Panc1 (cell line): ENCODE results near the gene HRCT1. TPM values are rescaled to one million over a fixed set of nuclear protein-coding genes. Genes with fewer than 3 reads are reported as not detected.
A peak's percentile ranks its signal among the peaks of the same experiment; 100 is the strongest.

ENCODE experiments used
- ATAC-seq: fragments of 200-7000 bp; cut with Tn5 transposase; 2 replicates; pipeline ENCODE4 v1.9.1; 2020; ENCODE audit warnings: mild to moderate bottlenecking, moderate library complexity
- BruUV-seq: library from RNA; stranded (reverse); fragments of 400-500 nt; replicated peaks from 2 replicates; lab custom pipeline; 2021; lab: Mats Ljungman, UMichigan
- CTCF ChIA-PET: fragments of 300-600 bp; sonication (Branson Sonifier 250); formaldehyde crosslinking; loops from one replicate; lab custom pipeline; 2022; ENCODE audit warnings: antibody characterized with exemption; lab: Charles Lee
- POLR2A ChIA-PET: fragments of 300-600 bp; sonication (Branson Sonifier 250); formaldehyde crosslinking; loops from one replicate; lab custom pipeline; 2022; ENCODE audit warnings: antibody characterized with exemption; lab: Charles Lee
- DNase-seq: peaks from one replicate; pipeline ENCODE4 v3.0.0-alpha.2; 2010; ENCODE audit warnings: low read depth, low spot score
- H3K27ac ChIP-seq: 2 replicates; pipeline ENCODE4 v1.5.1; 2011; ENCODE audit warnings: mild to moderate bottlenecking, low read length, inconsistent platforms
- H3K27me3 ChIP-seq: fragments of 200-500 bp; sonication (Bioruptor generic); 2 replicates; pipeline ENCODE4 v1.6.0; 2014; ENCODE audit warnings: low read length, inconsistent platforms; ENCODE audit not compliant: control insufficient read depth, insufficient read depth
- H3K36me3 ChIP-seq: fragments of 200-500 bp; sonication (Bioruptor generic); 2 replicates; pipeline ENCODE4 v1.5.1; 2014; ENCODE audit warnings: inconsistent platforms, mild to moderate bottlenecking, low read length, moderate library complexity; ENCODE audit not compliant: control insufficient read depth, insufficient read depth
- H3K4me1 ChIP-seq: 2 replicates; pipeline ENCODE4 v1.5.1; 2011; ENCODE audit warnings: inconsistent platforms, mild to moderate bottlenecking, low read length, moderate library complexity; ENCODE audit not compliant: control insufficient read depth, insufficient read depth
- H3K4me3 ChIP-seq, 2 experiments: 2 replicates each; pipeline ENCODE4 v1.5.1; 2011 to 2012; ENCODE audit warnings: low read depth in 2 of 2, low read length in 2 of 2, mild to moderate bottlenecking in 2 of 2, inconsistent platforms in 1 of 2, moderate library complexity in 1 of 2
- H3K9me3 ChIP-seq: fragments of 200-500 bp; sonication (Bioruptor generic); 2 replicates; pipeline ENCODE4 v1.5.1; 2014; ENCODE audit warnings: low read depth, mild to moderate bottlenecking, inconsistent platforms, low read length, moderate library complexity; ENCODE audit not compliant: control insufficient read depth, insufficient read depth
- POLR2AphosphoS5 ChIP-seq: IDR thresholded peaks from 2 replicates; pipeline ENCODE4 v1.6.1; 2012; ENCODE audit warnings: mild to moderate bottlenecking, low read depth, low read length, moderate library complexity
- SIN3A ChIP-seq: IDR thresholded peaks from 2 replicates; pipeline ENCODE4 v1.6.1; 2012; ENCODE audit warnings: low read depth, mild to moderate bottlenecking, low read length, moderate library complexity, borderline replicate concordance; ENCODE audit not compliant: insufficient read depth
- TCF7L2 ChIP-seq: IDR thresholded peaks from 2 replicates; pipeline ENCODE4 v1.6.1; 2011; ENCODE audit warnings: mild to moderate bottlenecking, low read depth, low read length, inconsistent platforms
- in situ Hi-C: cut with HindIII; loops from 2 replicates; pipeline ENCODE4 v1.10.0; 2016; ENCODE audit warnings: low sequenced_read_pairs, low pct_unique_long_range_greater_than_20kb
- intact Hi-C: fragments of 100-400 bp; cut with micrococcal nuclease; formaldehyde crosslinking; loops from one replicate; pipeline ENCODE4 v1.10.0; 2022; ENCODE audit not compliant: unreplicated experiment
- total RNA-seq: library from RNA; stranded (reverse); gene quantifications from one replicate; pipeline ENCODE4 v1.2.1, GENCODE V29; 2021; ENCODE audit not compliant: unreplicated experiment
- TF ChIP-seq, protein P1 (sequence below): fragments of 450-650 bp; IDR thresholded peaks from 2 replicates; pipeline ENCODE4 v1.5.1; 2017; ENCODE audit warnings: mild to moderate bottlenecking
- TF ChIP-seq, protein P2 (sequence below), 2 experiments: IDR thresholded peaks; 2 replicates each; pipeline ENCODE4 v1.6.1; 2011 to 2012; ENCODE audit warnings: low read depth in 2 of 2, control low read depth in 1 of 2, low read length in 1 of 2, mild to moderate bottlenecking in 1 of 2, moderate library complexity in 1 of 2; ENCODE audit not compliant: insufficient read depth in 1 of 2

Gene HRCT1
- total RNA-seq, 1 experiment from 2014 or later: not detected

GRCh38 chr9:35859310-35859989, 46.6 kb upstream of the HRCT1 start:
- ATAC-seq (peak; percentile 37), DNase-seq (no peak)
- no peak overlapping the region for H3K4me3 ChIP-seq
- POLR2A ChIA-PET: no interaction called here
- CTCF ChIA-PET: no interaction called here
- TF ChIP-seq POLR2AphosphoS5 (no peak), SIN3A (no peak), TCF7L2 (no peak)
- TF ChIP-seq, protein P1, sequence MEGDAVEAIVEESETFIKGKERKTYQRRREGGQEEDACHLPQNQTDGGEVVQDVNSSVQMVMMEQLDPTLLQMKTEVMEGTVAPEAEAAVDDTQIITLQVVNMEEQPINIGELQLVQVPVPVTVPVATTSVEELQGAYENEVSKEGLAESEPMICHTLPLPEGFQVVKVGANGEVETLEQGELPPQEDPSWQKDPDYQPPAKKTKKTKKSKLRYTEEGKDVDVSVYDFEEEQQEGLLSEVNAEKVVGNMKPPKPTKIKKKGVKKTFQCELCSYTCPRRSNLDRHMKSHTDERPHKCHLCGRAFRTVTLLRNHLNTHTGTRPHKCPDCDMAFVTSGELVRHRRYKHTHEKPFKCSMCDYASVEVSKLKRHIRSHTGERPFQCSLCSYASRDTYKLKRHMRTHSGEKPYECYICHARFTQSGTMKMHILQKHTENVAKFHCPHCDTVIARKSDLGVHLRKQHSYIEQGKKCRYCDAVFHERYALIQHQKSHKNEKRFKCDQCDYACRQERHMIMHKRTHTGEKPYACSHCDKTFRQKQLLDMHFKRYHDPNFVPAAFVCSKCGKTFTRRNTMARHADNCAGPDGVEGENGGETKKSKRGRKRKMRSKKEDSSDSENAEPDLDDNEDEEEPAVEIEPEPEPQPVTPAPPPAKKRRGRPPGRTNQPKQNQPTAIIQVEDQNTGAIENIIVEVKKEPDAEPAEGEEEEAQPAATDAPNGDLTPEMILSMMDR: no peak
- TF ChIP-seq, protein P2, sequence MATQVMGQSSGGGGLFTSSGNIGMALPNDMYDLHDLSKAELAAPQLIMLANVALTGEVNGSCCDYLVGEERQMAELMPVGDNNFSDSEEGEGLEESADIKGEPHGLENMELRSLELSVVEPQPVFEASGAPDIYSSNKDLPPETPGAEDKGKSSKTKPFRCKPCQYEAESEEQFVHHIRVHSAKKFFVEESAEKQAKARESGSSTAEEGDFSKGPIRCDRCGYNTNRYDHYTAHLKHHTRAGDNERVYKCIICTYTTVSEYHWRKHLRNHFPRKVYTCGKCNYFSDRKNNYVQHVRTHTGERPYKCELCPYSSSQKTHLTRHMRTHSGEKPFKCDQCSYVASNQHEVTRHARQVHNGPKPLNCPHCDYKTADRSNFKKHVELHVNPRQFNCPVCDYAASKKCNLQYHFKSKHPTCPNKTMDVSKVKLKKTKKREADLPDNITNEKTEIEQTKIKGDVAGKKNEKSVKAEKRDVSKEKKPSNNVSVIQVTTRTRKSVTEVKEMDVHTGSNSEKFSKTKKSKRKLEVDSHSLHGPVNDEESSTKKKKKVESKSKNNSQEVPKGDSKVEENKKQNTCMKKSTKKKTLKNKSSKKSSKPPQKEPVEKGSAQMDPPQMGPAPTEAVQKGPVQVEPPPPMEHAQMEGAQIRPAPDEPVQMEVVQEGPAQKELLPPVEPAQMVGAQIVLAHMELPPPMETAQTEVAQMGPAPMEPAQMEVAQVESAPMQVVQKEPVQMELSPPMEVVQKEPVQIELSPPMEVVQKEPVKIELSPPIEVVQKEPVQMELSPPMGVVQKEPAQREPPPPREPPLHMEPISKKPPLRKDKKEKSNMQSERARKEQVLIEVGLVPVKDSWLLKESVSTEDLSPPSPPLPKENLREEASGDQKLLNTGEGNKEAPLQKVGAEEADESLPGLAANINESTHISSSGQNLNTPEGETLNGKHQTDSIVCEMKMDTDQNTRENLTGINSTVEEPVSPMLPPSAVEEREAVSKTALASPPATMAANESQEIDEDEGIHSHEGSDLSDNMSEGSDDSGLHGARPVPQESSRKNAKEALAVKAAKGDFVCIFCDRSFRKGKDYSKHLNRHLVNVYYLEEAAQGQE (IDR thresholded peaks at IDR 0.05; ENCODE audit: insufficient read depth in 1 of 2, low read depth in 2 of 2, low read length in 1 of 2): no peak
- no peaks in the 10 kb centered on the region for H3K36me3 ChIP-seq
- no peaks in the 10 kb centered on the region for H3K9me3 ChIP-seq
- H3K27me3 ChIP-seq: 0 out of 2 replicates have a peak, but pooled peaks cover 6% of the 10 kb centered on the region
- intact Hi-C loops: no loop called here
- H3K4me1 ChIP-seq: no peaks in the 10 kb centered on the region
- BruUV-seq: no TSS peak
- H3K27ac ChIP-seq: no peak overlapping the region
- in situ Hi-C loops: no loop called here

- Histone ChIP-seq H3K9me3 (no peaks in the 10 kb centered on the region), H3K4me1 (no peaks in the 10 kb centered on the region), H3K27ac (no peak overlapping the region), H3K36me3 (no peaks in the 10 kb centered on the region), H3K4me3 (no peak overlapping the region), H3K27me3 (0 out of 2 replicates have a peak, but pooled peaks cover 4% of the 10 kb centered on the region)
- no peak for DNase-seq
- BruUV-seq: no TSS peak
- no peak for ATAC-seq
- intact Hi-C loops: no loop called here
- TF ChIP-seq, protein P1: no peak
- TF ChIP-seq TCF7L2 (no peak), POLR2AphosphoS5 (no peak), SIN3A (no peak)
- TF ChIP-seq, protein P2 (IDR thresholded peaks at IDR 0.05; ENCODE audit: insufficient read depth in 1 of 2, low read depth in 2 of 2, low read length in 1 of 2): no peak
- in situ Hi-C loops: no loop called here
- POLR2A ChIA-PET: no interaction called here
- CTCF ChIA-PET: no interaction called here
Observed at GRCh38 chr9:35859990-35860339, 46.0 kb upstream of the HRCT1 start.
